HUES64 (cell line): ENCODE data around the gene CHD2. TPM values are rescaled to one million over a fixed set of nuclear protein-coding genes. Genes with fewer than 3 reads are reported as not detected.
A peak's percentile ranks its signal among the peaks of the same experiment; 100 is the strongest.
"Not testable (repeated sequence)": the region's sequence is repeated elsewhere in the genome, so short reads cannot be mapped to it uniquely, and the experiment has no call there.

ENCODE experiments used
- H3K27ac ChIP-seq: 2 replicates; pipeline ENCODE4 v1.7.0; 2013; ENCODE audit warnings: low read depth, low read length, inconsistent platforms
- H3K27me3 ChIP-seq: 2 replicates; pipeline ENCODE4 v1.6.1; 2013; ENCODE audit warnings: mild to moderate bottlenecking, low read length; ENCODE audit not compliant: insufficient read depth
- H3K36me3 ChIP-seq: 2 replicates; pipeline ENCODE4 v1.6.1; 2013; ENCODE audit warnings: mild to moderate bottlenecking, low read length; ENCODE audit not compliant: insufficient read depth
- H3K4me1 ChIP-seq: 2 replicates; pipeline ENCODE4 v1.6.1; 2013; ENCODE audit warnings: mild to moderate bottlenecking, low read length, moderate library complexity; ENCODE audit not compliant: insufficient read depth
- H3K4me3 ChIP-seq: 2 replicates; pipeline ENCODE4 v1.5.1; 2013; ENCODE audit warnings: mild to moderate bottlenecking, low read length, moderate library complexity
- H3K9ac ChIP-seq: 2 replicates; pipeline ENCODE4 v1.6.1; 2013; ENCODE audit warnings: mild to moderate bottlenecking, low read depth, low read length
- H3K9me3 ChIP-seq: 2 replicates; pipeline ENCODE4 v1.6.1; 2013; ENCODE audit warnings: low read depth, low read length; ENCODE audit not compliant: insufficient read depth
- WGBS: fragments of 150-250, 120-280 bp; methylation state at CpG from one replicate; pipeline ENCODE4 v1.1.7; 2013; ENCODE audit warnings: missing lambda C conversion rate; 5-methylcytosine and 5-hydroxymethylcytosine counted together
- polyA plus RNA-seq, 2 experiments: library from polyadenylated mRNA; stranded (reverse); fragments of 50-300 nt; gene quantifications; one replicate each; pipeline ENCODE4 v1.2.3, GENCODE V29; 2013

Gene CHD2
- polyA plus RNA-seq (2013, experiment 1 of 2), result 15.8 TPM
- 24.0 TPM for polyA plus RNA-seq (2013, experiment 2 of 2)

- Histone ChIP-seq H3K27me3 (no peaks in the 10 kb centered on the region), H3K27ac (peak within 1 kb of the TSS; percentile 96), H3K4me3 (peak within 1 kb of the TSS; percentile 87), H3K9me3 (no peaks in the 10 kb centered on the region), H3K9ac (peak within 1 kb of the TSS; percentile 99), H3K36me3 (peaks cover 52% of the 10 kb centered on the region), H3K4me1 (peaks cover 15% of the 10 kb centered on the region)
- under 1% methylated on average over 15 of the region's 15 CpGs for WGBS
These were observed at the start of gene CHD2 for GRCh38 chr15:92899948-92900730. Gene CHD2 (plus strand): TSS chr15:92900324. CDS start chr15:92901238, 914 bp downstream.

- H3K4me3 ChIP-seq, result no peak overlapping the region
- H3K9me3 ChIP-seq, result no peaks in the 10 kb centered on the region
- no peaks in the 10 kb centered on the region for H3K27me3 ChIP-seq
- H3K27ac ChIP-seq, result no peak overlapping the region
- 62% methylated on average over 8 of the region's 9 CpGs for WGBS
- H3K9ac ChIP-seq, result no peak overlapping the region
- H3K36me3 ChIP-seq, result no peaks in the 10 kb centered on the region
- no peaks in the 10 kb centered on the region for H3K4me1 ChIP-seq
These were observed 46.9 kb upstream of the CHD2 start for GRCh38 chr15:92853222-92853621.

- WGBS, result 100% methylated on average over 1 of the region's 1 CpG
- Histone ChIP-seq H3K27ac (no peak overlapping the region), H3K9me3 (0 out of 2 replicates have a peak, but pooled peaks cover 4% of the 10 kb centered on the region)
These were observed 38.4 kb upstream of the CHD2 start for GRCh38 chr15:92861742-92862141.

GRCh38 chr15:92864127-92864814 is 35.9 kb upstream of the CHD2 start:
- Histone ChIP-seq H3K9ac (no peak overlapping the region), H3K4me3 (no peak overlapping the region), H3K36me3 (no peaks in the 10 kb centered on the region), H3K27ac (no peak overlapping the region), H3K27me3 (no peaks in the 10 kb centered on the region), H3K4me1 (no peaks in the 10 kb centered on the region), H3K9me3 (0 out of 2 replicates have a peak, but pooled peaks cover 4% of the 10 kb centered on the region)
- 92% methylated on average over 1 of the region's 1 CpG for WGBS

More at GRCh38 chr15:92861742-92862141, 38.4 kb upstream of the CHD2 start:
- Histone ChIP-seq H3K4me1 (no peaks in the 10 kb centered on the region), H3K27me3 (no peaks in the 10 kb centered on the region), H3K4me3 (no peak overlapping the region), H3K9ac (no peak overlapping the region), H3K36me3 (no peaks in the 10 kb centered on the region)

- no peaks in the 10 kb centered on the region for H3K27me3 ChIP-seq
- H3K36me3 ChIP-seq, result no peaks in the 10 kb centered on the region
- H3K27ac ChIP-seq, result no peak overlapping the region
- WGBS, result 87% methylated on average over 4 of the region's 4 CpGs
- no peak overlapping the region for H3K9ac ChIP-seq
- H3K4me1 ChIP-seq, result no peaks in the 10 kb centered on the region
- no peaks in the 10 kb centered on the region for H3K9me3 ChIP-seq
- H3K4me3 ChIP-seq, result no peak overlapping the region
These were observed 30.7 kb upstream of the CHD2 start for GRCh38 chr15:92869263-92869940.

- no peak overlapping the region for H3K4me3 ChIP-seq
- H3K27me3 ChIP-seq, result no peaks in the 10 kb centered on the region
- no peaks in the 10 kb centered on the region for H3K4me1 ChIP-seq
- 76% methylated on average over 9 of the region's 9 CpGs for WGBS
- no peak overlapping the region for H3K27ac ChIP-seq
- H3K9me3 ChIP-seq, result no peaks in the 10 kb centered on the region
- no peak overlapping the region for H3K9ac ChIP-seq
- no peaks in the 10 kb centered on the region for H3K36me3 ChIP-seq
These were observed 30.0 kb upstream of the CHD2 start for GRCh38 chr15:92870010-92870591.

- not testable (repeated sequence) for H3K9me3 ChIP-seq, H3K4me1 ChIP-seq, H3K27me3 ChIP-seq, H3K36me3 ChIP-seq, H3K9ac ChIP-seq, H3K4me3 ChIP-seq, H3K27ac ChIP-seq
- 99% methylated on average over 6 of the region's 6 CpGs for WGBS
These were observed 27.2 kb upstream of the CHD2 start for GRCh38 chr15:92872967-92873366.

- H3K27ac ChIP-seq, result no peak overlapping the region
- WGBS, result 97% methylated on average over 5 of the region's 5 CpGs
These were observed 23.1 kb upstream of the CHD2 start for GRCh38 chr15:92877000-92877399.

GRCh38 chr15:92877416-92877815 is 22.7 kb upstream of the CHD2 start:
- H3K36me3 ChIP-seq, result no peaks in the 10 kb centered on the region
- no peaks in the 10 kb centered on the region for H3K27me3 ChIP-seq
- no peak overlapping the region for H3K4me3 ChIP-seq
- no peaks in the 10 kb centered on the region for H3K9me3 ChIP-seq
- 100% methylated on average over 2 of the region's 2 CpGs for WGBS
- H3K9ac ChIP-seq, result no peak overlapping the region
- H3K4me1 ChIP-seq, result peaks cover 32% of the 10 kb centered on the region
- H3K27ac ChIP-seq, result no peak overlapping the region

More at GRCh38 chr15:92877000-92877399, 23.1 kb upstream of the CHD2 start:
- H3K27me3 ChIP-seq, result no peaks in the 10 kb centered on the region
- no peaks in the 10 kb centered on the region for H3K36me3 ChIP-seq
- H3K9ac ChIP-seq, result no peak overlapping the region
- H3K4me1 ChIP-seq, result peaks cover 31% of the 10 kb centered on the region
- H3K9me3 ChIP-seq, result no peaks in the 10 kb centered on the region
- no peak overlapping the region for H3K4me3 ChIP-seq

GRCh38 chr15:92878593-92879053 is 21.5 kb upstream of the CHD2 start:
- Histone ChIP-seq H3K27ac (no peak overlapping the region), H3K27me3 (no peaks in the 10 kb centered on the region), H3K36me3 (peaks cover 2% of the 10 kb centered on the region; the same call in 1 of the 2 replicates), H3K4me1 (peaks cover 32% of the 10 kb centered on the region), H3K4me3 (no peak overlapping the region), H3K9ac (peak overlapping the region; percentile 32; the same call in 1 of the 2 replicates), H3K9me3 (no peaks in the 10 kb centered on the region)
- WGBS, result 81% methylated on average over 5 of the region's 5 CpGs
